OCI-M1 (cell line): ENCODE results near the gene GPSM1.

Experiments
- DNase-seq: peaks from one replicate; lab custom pipeline; 2025; lab: John Stamatoyannopoulos, UW

Gene GPSM1

GRCh38 chr9:136361047-136361753 is 33.9 kb downstream of the GPSM1 start:
- no peak for DNase-seq

GRCh38 chr9:136361754-136362449 is 34.6 kb downstream of the GPSM1 start:
- DNase-seq = no peak

GRCh38 chr9:136362450-136362784 is 35.1 kb downstream of the GPSM1 start:
- DNase-seq = no peak

- DNase-seq = peak; percentile 95
These were observed 36.0 kb downstream of the GPSM1 start, which contains the start of gene DNLZ for GRCh38 chr9:136363106-136363948. TSS of gene DNLZ (minus strand) at chr9:136363744. CDS start at chr9:136363714, 30 bp downstream.

- no peak for DNase-seq
These were observed 36.8 kb downstream of the GPSM1 start for GRCh38 chr9:136363949-136364748.

- no peak for DNase-seq
These were observed 37.8 kb downstream of the GPSM1 start for GRCh38 chr9:136364942-136365774.

GRCh38 chr9:136365775-136366222 is 38.5 kb downstream of the GPSM1 start:
- DNase-seq = no peak

- no peak for DNase-seq
These were observed 39.5 kb downstream of the GPSM1 start for GRCh38 chr9:136366826-136367225.

- no peak for DNase-seq
These were observed 40.2 kb downstream of the GPSM1 start for GRCh38 chr9:136367296-136368145.

GRCh38 chr9:136368190-136368589 is 40.9 kb downstream of the GPSM1 start:
- DNase-seq = no peak

GRCh38 chr9:136370037-136370436 is 42.7 kb downstream of the GPSM1 start:
- DNase-seq = no peak

GRCh38 chr9:136370687-136371532 is 43.6 kb downstream of the GPSM1 start:
- DNase-seq = no peak

- DNase-seq = no peak
These were observed 44.2 kb downstream of the GPSM1 start for GRCh38 chr9:136371533-136371880.

- DNase-seq = no peak
These were observed 44.7 kb downstream of the GPSM1 start for GRCh38 chr9:136372006-136372405.

GRCh38 chr9:136372561-136373299 is 45.4 kb downstream of the GPSM1 start:
- DNase-seq = peak; percentile 95

GRCh38 chr9:136373300-136374182 is 46.2 kb downstream of the GPSM1 start, which contains the start of gene CARD9:
TSS of gene CARD9 (minus strand) at chr9:136373669. CDS start at chr9:136372078, 1,591 bp downstream.
- DNase-seq = peak; percentile 62

- no peak for DNase-seq
These were observed 46.8 kb downstream of the GPSM1 start for GRCh38 chr9:136374183-136374575.
